GM18507 (cell line): ENCODE data around the gene HDDC3.

Source experiments
- DNase-seq: peaks from one replicate; pipeline ENCODE4 v3.0.0; 2011; ENCODE audit warnings: low read depth; ENCODE audit not compliant: insufficient read length; ENCODE audit errors: extremely low spot score
- FAIRE-seq: peaks from 2 replicates; lab custom pipeline; 2011; peaks lifted over from hg19 to GRCh38; lab: Jason Lieb, UNC

The HDDC3 gene

DNA sequence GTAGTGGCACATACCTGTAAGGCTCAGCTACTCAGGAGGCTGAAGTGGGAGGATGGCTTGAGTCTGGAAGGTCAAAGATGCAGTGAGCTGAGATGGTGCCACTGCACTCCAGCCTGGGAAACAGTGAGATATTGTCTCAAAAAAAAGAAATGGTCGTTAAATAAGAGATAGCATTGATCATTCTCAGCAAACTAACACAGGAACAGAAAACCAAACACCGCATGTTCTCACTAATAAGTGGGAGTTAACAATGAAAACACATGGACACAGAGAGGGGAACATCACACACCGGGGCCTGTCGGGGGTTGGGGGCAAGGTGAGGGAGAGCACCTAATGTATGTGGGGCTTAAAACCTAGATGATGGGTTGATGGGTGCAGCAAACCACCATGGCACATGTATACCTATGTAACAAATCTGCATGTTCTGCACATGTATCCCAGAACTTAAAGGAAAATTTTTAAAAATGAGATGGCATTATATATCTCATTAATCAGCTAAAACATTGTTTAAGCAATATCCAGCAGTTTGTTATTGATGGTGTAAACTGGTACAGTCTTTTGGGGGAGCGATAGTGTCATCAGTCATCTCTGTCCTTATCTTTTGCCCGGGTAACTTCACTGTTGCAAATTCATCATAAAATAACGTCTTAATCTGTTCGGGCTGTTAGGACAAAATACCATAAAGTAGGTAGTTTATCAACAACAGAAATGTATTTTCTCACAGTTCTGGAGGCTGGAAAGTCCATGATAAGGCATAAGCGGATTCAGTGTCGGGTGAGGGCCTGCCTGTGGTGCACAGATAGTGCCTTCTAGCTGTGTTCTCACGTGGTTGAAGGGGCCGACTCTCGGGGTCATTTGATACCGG is 30.9 kb downstream of the HDDC3 start:
- no peak for DNase-seq
- no peak for FAIRE-seq

DNA sequence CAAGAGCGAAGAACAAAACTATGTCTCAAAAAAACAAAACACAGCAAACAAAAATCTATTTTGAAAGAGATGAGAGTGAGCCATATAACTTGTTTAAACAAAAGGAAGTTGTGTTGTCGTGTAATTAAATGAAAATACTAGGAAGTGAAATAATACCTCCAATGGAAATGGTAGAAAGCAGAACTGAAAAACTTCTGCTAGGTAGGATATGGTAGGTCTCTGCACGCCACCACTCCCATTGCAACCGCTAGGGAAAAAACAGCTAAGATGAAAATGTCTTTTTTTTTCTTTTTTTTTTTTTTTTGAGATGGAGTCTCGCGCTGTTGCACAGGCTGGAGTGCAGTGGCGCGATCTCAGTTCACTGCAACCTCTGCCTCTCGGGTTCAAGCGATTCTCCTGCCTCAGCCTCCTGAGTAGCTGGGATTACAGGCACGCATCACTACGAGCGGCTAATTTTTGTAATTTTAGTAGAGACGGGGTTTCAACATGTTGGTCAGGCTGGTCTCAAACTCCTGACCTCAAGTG is 35.2 kb downstream of the HDDC3 start:
- DNase-seq (peak; percentile 50), FAIRE-seq (peak; percentile 60)

DNA sequence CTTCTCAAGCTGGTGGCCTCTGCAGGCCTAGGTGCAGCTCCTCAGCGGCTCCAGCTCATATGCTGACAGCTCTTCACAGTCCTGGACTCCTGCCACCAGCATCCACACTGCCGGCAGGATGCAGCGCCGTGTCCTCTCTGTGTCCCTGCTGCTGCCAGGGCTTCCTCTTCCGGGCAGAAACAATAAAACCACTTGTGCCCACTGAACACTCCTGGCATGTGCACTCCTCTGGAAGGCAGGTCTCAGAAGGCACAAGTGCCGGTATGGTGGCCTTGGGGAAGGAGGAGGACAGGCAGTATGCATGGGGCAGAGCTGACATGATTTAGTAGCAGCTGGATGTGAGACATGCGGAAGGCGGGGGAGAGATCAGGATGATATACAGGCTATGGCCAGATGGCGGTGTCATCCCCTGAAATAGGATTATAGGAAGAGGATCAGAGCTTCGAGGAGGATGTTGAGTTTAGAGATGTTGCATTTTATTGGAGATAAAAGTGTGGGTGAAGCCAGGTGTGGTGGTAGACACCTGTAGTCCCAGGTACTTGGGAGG is 36.7 kb downstream of the HDDC3 start:
- DNase-seq: no peak
- no peak for FAIRE-seq

DNA sequence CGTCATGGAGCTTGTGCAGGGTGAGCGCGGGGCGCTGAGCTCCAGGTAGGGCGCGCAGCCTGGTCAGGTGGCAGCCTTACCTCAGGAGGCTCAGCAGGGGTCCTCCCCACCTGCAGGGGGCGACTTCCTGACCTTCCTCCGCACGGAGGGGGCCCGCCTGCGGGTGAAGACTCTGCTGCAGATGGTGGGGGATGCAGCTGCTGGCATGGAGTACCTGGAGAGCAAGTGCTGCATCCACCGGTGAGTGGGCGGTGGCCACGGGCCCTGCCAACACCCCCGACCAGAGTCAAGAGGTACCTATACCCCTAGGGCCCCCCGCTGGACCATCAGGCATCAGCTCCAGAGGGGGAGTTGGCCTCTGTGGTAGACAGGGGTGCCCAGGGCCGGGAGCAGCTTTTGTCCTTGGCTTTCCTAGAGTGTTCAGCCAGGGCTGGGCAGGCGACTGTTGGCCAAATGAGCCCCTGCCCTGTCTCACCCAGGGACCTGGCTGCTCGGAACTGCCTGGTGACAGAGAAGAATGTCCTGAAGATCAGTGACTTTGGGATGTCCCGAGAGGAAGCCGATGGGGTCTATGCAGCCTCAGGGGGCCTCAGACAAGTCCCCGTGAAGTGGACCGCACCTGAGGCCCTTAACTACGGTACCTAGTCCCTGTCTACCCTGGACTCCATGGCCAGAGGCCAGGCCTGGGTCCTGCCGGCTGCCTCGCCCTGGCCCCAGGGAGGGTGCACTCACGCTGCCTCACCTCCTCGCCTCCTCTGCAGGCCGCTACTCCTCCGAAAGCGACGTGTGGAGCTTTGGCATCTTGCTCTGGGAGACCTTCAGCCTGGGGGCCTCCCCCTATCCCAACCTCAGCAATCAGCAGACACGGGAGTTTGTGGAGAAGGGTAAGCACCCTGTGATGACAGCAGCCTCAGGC is 38.9 kb downstream of the HDDC3 start:
- no peak for FAIRE-seq
- no peak for DNase-seq

DNA sequence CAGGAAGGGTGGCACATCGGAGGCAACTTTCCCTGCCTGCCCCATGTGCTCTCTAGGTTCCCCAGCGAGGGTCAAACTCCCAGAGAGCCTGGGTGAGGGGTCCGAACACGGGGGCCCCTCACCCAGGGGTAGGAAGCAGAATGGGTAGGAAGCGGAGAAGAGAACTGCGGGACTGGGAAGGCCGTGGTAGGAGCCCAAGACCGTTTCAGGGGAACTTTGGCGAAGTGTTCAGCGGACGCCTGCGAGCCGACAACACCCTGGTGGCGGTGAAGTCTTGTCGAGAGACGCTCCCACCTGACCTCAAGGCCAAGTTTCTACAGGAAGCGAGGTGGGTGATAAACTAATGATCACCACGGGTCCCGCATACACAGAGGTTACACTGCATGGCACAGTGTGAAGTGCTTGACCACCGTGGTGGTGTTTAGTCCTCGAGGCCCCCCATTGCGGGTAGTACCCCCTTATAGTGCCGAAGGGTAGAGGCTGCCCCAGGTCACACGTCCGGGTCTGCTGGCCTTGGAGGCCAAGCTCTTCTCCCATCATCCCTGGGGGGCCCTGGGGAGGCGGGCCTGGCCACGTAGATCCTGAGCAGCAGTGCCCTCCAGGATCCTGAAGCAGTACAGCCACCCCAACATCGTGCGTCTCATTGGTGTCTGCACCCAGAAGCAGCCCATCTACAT is 39.7 kb downstream of the HDDC3 start:
- FAIRE-seq (no peak), DNase-seq (no peak)

DNA sequence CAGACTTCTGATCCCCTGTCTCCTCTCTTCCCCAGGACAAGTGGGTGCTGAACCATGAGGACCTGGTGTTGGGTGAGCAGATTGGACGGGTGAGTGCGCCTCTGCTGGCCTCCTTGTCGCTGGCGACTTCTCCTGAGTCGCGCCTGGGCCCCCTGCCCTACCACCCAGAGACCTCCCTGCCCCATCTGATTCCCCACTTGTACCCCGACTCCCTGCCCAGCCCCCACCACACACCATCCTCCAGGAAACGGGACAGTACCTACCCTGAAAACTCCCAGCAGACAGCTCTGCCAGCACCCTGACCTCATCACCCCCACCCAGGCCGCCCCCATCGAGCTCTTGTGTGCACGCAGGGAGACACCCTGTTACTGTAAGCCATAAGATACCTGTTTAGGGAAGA is 40.3 kb downstream of the HDDC3 start:
- DNase-seq (no peak), FAIRE-seq (no peak)

DNA sequence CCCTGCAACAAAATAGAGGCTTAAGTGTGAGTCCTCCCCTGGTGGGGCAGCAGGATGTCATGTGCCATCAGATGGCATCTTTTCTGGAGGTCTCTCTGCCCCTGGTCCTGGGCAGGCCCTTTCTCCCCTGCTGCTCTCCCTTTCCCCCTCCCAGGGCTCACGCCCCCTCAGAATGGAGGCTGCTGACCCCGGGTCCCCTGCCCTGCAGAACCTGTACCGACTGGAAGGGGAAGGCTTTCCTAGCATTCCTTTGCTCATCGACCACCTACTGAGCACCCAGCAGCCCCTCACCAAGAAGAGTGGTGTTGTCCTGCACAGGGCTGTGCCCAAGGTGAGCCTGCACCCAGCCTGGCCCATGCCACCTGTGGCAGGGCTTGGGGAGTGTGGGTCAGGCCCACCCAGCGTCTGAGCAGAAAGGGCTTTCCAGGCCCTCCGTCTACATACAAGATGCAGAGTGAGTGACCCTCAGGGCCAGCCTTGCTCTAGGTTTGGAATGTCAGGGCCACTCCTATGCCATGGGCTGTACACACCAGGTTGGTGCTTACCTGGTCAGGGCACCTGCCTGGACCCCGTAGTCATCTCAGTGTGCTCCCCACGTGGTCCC is 40.9 kb downstream of the HDDC3 start:
- FAIRE-seq (no peak), DNase-seq (no peak)

DNA sequence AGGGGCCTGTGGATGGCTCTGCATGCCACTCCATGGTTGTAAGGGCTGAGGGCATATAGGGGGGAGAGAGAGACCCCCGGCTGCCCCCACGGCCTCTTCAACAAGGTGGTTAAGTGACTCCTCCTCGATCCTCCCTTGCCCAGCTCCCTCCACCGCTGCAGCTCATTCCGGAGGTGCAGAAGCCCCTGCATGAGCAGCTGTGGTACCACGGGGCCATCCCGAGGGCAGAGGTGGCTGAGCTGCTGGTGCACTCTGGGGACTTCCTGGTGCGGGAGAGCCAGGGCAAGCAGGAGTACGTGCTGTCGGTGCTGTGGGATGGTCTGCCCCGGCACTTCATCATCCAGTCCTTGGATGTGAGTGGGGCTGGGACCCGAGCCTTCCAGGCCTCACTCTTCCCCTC is 41.5 kb downstream of the HDDC3 start:
- FAIRE-seq (no peak), DNase-seq (no peak)

DNA sequence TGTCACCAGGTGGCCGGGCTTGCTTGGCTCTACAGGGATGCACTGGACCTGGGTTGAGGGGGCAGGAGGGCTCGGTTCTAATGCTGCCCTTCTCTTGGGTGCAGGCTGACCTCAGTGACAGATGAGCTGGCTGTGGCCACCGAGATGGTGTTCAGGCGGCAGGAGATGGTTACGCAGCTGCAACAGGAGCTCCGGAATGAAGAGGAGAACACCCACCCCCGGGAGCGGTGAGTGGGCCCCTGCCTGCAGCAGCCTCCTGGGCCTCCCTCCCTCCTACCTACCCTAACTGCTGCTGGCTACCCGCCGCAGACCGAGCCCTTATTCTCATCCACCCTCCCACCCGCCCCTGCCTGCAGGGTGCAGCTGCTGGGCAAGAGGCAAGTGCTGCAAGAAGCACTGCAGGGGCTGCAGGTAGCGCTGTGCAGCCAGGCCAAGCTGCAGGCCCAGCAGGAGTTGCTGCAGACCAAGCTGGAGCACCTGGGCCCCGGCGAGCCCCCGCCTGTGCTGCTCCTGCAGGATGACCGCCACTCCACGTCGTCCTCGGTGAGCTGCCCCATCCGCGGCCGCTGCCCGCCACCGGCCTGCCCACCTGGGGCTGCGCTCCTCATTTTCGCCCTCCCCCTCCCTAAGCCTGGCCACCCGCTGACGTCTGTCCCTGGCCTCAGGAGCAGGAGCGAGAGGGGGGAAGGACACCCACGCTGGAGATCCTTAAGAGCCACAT is 42.5 kb downstream of the HDDC3 start:
- no peak for DNase-seq
- FAIRE-seq: no peak

DNA sequence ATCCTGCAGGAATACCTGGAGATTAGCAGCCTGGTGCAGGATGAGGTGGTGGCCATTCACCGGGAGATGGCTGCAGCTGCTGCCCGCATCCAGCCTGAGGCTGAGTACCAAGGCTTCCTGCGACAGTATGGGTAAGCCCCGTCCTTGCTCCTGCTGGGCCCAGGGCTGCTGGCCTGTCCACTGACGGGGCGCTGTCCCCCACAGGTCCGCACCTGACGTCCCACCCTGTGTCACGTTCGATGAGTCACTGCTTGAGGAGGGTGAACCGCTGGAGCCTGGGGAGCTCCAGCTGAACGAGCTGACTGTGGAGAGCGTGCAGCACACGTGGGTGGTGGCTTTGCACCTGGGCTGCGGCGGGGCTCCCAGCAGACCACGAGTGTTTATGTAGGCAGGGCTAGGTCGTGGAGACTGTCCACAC is 43.0 kb downstream of the HDDC3 start:
- DNase-seq: no peak
- FAIRE-seq: no peak

DNA sequence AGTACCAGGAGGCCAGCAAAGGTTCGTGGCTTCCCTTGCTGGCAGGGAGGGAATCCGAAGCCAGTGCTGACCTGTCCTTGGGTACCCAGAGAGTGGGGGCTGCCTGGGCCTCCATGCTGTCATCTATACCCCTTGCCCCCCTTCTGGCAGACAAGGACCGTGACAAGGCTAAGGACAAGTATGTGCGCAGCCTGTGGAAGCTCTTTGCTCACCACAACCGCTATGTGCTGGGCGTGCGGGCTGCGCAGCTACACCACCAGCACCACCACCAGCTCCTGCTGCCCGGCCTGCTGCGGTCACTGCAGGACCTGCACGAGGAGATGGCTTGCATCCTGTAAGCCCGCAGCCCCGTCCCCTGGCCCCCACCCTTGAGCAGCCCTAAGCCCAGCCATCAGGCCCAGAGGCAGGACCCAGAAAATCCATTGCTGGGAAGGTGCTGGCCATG is 45.3 kb downstream of the HDDC3 start:
- FAIRE-seq (no peak), DNase-seq (no peak)

DNA sequence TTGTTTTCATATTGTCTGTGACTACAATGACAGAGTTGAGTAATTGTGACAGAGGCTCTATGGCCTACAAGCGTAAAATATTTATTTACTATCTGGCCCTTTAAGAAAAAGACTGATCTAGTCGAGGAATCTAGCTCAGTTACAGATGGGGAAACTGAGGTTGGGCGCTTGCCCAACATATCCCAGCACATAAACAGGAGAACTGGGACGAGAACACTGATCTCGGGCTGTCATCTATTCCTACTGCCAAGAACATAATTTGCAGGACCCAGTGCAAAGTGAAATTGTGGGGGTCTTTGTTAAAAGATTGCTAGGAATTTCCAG is 46.1 kb downstream of the HDDC3 start:
- DNase-seq: no peak
- no peak for FAIRE-seq

DNA sequence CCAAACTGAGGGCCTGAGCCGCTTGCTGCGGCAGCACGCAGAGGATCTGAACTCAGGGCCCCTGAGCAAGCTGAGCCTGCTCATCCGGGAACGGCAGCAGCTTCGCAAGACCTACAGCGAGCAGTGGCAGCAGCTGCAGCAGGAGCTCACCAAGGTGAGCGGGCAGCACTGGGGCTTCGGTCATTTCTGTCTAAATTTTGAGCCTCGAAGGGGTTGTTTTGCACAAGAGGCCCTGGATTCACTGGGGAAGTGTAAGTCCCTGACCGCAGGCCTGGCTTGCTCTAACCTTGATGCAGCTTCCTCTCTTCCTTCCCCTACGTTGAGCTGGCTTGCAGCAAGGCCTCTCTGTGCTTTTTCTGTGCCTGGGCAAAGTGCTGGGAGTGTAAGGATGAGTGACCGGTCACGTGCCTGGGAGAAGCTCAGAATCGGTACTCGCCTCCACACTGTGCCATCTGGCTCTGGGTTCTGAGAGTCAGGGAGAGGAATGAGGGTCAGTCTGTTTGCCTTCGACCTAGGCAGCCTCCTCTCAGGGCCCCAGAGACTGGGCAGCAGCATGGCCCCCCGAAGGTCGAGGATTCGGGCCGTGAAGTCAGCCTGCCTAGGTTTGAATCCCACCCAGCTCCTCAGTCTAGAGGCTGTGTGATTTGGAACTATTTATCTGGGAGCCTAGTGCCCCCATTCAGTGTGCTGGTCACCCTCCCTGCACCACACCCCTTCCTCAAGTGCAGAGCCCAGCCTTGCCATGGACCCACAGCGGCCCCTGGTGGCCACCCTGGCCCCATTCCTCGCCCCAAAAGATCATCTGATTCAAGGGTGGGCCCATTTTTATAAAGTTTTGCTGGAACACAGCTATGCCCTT is 46.7 kb downstream of the HDDC3 start:
- DNase-seq (peak; percentile 49), FAIRE-seq (peak; percentile 83)

DNA sequence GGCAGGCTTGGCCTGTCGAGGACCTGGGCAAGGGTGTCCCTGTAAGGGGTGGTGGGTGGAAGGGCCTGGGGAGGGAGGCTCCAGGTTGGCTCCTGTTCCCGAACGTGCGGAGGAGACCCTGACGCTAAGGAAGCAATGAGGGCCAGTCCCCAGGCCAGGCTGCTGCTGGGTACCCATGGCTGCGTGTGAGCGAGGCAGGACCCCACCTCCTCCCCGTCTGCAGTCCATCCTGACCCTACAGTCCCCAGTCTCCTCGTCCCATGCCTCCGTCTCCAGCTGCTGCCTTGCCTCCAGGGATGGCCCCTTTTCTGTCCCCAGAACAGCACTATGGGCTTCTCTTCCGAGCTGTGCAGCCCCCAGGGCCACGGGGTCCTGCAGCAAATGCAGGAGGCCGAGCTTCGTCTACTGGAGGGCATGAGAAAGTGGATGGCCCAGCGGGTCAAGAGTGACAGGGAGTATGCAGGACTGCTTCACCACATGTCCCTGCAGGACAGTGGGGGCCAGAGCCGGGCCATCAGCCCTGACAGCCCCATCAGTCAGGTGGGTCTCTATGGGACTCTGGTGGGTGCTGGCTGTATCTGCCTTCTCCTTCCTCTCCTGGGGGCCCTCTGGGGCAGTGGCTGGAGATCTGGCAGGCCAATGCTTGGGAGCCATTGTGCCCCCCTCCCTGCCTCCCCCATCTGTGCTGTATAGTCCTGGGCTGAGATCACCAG is 47.5 kb downstream of the HDDC3 start:
- DNase-seq (no peak), FAIRE-seq (no peak)

DNA sequence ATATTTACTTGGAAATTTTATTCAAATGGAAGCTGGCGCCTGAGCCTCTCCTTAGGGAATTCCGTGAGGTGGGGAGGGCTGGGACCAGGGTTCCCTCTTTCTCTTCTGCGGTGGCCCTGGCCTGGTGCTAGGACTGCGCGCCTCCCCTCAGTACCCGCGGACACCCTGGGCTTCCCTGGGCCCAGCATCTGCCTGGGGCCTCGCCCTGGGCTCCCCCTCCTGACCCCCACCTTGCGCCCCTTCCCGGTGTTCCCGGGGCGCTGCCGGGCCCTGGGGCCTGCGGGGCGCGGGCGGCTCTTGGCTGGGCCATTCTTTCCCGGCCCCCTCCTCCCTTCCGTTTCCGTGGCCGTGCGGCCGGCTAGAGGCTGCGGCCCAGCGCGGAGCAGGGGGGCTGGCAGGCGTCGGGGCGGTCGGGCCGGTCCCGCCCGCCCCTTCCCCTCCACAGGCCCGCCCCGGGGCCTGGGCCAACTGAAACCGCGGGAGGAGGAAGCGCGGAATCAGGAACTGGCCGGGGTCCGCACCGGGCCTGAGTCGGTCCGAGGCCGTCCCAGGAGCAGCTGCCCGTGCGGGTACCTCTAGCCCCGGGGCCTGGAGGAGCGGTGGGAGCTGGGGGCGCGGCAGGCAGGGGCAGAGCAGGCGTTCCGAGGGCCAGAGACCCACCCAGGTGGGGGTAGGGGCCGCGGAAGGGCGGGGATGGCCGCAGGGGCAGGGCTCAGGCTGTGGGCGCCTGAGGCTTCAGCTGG is 48.2 kb downstream of the HDDC3 start, which contains the start of gene FES:
Gene FES, plus strand, starts transcription at position 529 of the 743 bp plus-strand sequence. CDS start 542 bp downstream, outside the sequence.
- DNase-seq (no peak), FAIRE-seq (no peak)

DNA sequence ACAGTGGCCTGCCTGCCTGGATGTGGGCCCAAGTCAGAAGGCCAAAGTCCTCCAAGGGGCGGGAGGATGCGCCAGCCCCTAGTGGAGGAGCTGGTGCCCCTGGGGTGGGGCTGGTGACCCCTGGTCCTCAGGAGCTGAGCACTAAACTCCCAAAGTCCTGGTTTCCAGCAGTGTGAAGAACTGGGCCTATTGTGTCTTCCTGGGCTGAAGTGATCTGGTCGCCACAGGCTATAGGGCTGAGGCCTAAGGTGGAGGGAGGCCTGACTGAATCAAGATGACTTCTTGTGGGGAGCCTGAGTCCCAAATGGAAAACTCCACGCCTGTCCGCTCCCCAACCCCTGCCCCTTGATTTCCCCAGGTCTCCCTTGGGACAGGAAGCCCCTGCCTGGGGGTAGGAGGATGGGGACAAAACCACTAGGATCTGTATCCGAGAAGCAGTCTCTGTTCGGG is 48.8 kb downstream of the HDDC3 start:
- FAIRE-seq (no peak), DNase-seq (no peak)
